Measurements from ENCODE around the gene SLC16A10.

GRCh38 chr6:111101987-111102386 lies 14.7 kb downstream of the SLC16A10 start:
- TF ChIP-seq GATA3 (IDR thresholded peaks at IDR 0.05; ENCODE audit: low read depth, low read length) (no peak), GATA2 (IDR thresholded peaks at IDR 0.05; ENCODE audit: low read depth, low read length) (no peak)
